Pancreas (tissue), 10 donors: ENCODE measurements around the gene VAMP3. TPM values are rescaled to one million over a fixed set of nuclear protein-coding genes. Genes with fewer than 3 reads are reported as not detected.

Experiments
- ATAC-seq, 4 donors: fragments of 200-7000 bp; cut with Tn5 transposase; one replicate each; pipeline versions ENCODE4 v1.8.0 to v1.9.1; 2020; ENCODE audit warnings: mild to moderate bottlenecking in 4 of 4, moderate library complexity in 4 of 4
- DNase-seq, 6 donors: peaks; one replicate each; pipeline ENCODE4 v3.0.0-alpha.2; 2020
- FAIRE-seq: peaks from 2 replicates; lab custom pipeline; 2012; peaks lifted over from hg19 to GRCh38; lab: Jason Lieb, UNC
- H3K27ac ChIP-seq, 4 donors: fragments of 200-600 bp; sonication (generic); 1 replicate in 3 of 4; 2 replicates in 1 of 4; pipeline versions ENCODE4 v1.5.0 to v1.8.0; 2020
- H3K27me3 ChIP-seq, 4 donors: fragments of 200-600 bp; one replicate each; pipeline ENCODE4 v1.8.0; 2021
- H3K36me3 ChIP-seq, 3 donors: fragments of 200-600 bp; sonication (generic) in 1 of 3; one replicate each; pipeline versions ENCODE4 v1.5.0 to v1.8.0; 2020 to 2021
- H3K4me1 ChIP-seq, 3 donors: fragments of 200-600 bp; one replicate each; pipeline ENCODE4 v1.8.0; 2021
- H3K4me3 ChIP-seq, 4 donors: fragments of 200-600 bp; sonication (generic) in 2 of 4; one replicate each; pipeline versions ENCODE4 v1.5.0 to v1.8.0; 2020 to 2021
- H3K9me3 ChIP-seq, 4 donors: fragments of 200-600 bp; one replicate each; pipeline ENCODE4 v1.8.0; 2021
- WGBS, 2 donors: extraction: QIAGEN DNeasy Blood & Tissue Kit; methylation state at CpG; one replicate each; pipeline ENCODE4 v1.1.7; 2013; 5-methylcytosine and 5-hydroxymethylcytosine counted together
- intact Hi-C, 3 donors: fragments of 100-400 bp; cut with DNase I; formaldehyde crosslinking; loops; one replicate each; pipeline versions ENCODE4 v1.11.1 to v1.14.2; 2022
- polyA plus RNA-seq, 2 donors: library from polyadenylated mRNA; stranded (reverse); fragments of 200-250 nt; gene quantifications; one replicate each; pipeline ENCODE4 v1.2.3, GENCODE V29; 2013
- total RNA-seq, 6 donors: library from RNA; stranded (reverse); fragmentation: NEBNext Ultra II Directional in 4 of 6; extraction: Animal tissue kit (Norgen Biotek cat#: 25700) in 4 of 6; gene quantifications; one replicate each; pipeline versions ENCODE4 v1.2.1 to v1.2.4, GENCODE V29; 2021 to 2023
- TF ChIP-seq, protein P1 (sequence below), 4 donors: fragments of 200-600 bp; sonication (generic) in 3 of 4; IDR thresholded peaks; one replicate each; pipeline versions ENCODE4 v1.5.0 to v1.8.0; 2021; ENCODE audit warnings: antibody characterized with exemption in 4 of 4
- donor health status: healthy with polysubstance abuse.
- donor health status: DM: no; HTN: no; CAD: no; lungs with moderate emphysema.
- donor health status: DM: no; HTN: no; CAD: no.
- donor health status: control.
- donor health status: control.
- donor health status: Bipolar disorder and iron deficiency.
- donor health status: DM: yes; HTN: yes; CAD: no.
- donor health status: DM: no; HTN: no; CAD: no.
- donor health status: DM: no; HTN: no; CAD: no.
- donor health status: DM: yes; HTN: yes; CAD: no.

VAMP3 gene
- total and polyA plus RNA-seq, 8 donors: 11.7 to 39.1 (median 22.0) TPM

DNA sequence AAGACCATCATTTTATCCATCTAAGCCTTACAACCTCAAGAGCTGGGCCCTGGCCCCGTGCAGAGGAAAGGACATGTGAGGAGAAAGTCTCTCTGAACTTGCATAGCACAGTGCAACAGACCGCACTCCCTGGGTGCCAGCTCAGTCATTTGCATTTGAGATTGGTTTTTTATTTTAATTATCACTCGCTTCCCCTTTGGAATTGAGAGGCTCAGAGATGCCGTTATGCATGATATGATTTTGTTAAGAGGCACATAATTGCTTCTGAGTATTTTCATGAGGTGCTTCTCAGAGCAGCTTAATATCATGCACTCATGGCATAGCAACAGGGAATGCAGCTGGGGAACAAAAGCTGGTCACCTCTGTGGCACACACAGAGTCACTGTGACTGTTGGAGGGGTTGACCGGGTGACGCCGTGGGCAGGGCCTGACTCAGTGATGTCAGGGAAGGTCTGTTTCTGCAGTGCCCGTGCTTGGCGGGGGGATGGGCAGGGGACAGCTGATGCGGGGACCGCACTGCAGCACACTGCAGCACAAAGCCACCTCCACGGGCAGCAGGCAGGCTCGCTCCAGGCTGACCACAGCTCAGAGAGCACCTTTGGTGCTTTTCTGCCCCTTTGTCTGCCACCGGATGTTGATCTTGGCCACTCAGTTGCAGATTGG, 43.2 kb upstream of the VAMP3 start:
- H3K27me3 ChIP-seq: no peaks in the 10 kb centered on the region
- H3K27ac ChIP-seq: no peak overlapping the region
- no peak for FAIRE-seq
- no peaks in the 10 kb centered on the region for H3K36me3 ChIP-seq
- ATAC-seq: no peak
- TF ChIP-seq, protein P1, sequence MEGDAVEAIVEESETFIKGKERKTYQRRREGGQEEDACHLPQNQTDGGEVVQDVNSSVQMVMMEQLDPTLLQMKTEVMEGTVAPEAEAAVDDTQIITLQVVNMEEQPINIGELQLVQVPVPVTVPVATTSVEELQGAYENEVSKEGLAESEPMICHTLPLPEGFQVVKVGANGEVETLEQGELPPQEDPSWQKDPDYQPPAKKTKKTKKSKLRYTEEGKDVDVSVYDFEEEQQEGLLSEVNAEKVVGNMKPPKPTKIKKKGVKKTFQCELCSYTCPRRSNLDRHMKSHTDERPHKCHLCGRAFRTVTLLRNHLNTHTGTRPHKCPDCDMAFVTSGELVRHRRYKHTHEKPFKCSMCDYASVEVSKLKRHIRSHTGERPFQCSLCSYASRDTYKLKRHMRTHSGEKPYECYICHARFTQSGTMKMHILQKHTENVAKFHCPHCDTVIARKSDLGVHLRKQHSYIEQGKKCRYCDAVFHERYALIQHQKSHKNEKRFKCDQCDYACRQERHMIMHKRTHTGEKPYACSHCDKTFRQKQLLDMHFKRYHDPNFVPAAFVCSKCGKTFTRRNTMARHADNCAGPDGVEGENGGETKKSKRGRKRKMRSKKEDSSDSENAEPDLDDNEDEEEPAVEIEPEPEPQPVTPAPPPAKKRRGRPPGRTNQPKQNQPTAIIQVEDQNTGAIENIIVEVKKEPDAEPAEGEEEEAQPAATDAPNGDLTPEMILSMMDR (IDR thresholded peaks at IDR 0.05): no peak
- no peak for DNase-seq
- intact Hi-C loops: no loop called here
- WGBS, 2 donors: 72 to 80% methylated on average over 14 of the region's 14 CpGs
- no peaks in the 10 kb centered on the region for H3K4me1 ChIP-seq
- H3K4me3 ChIP-seq: no peak overlapping the region
- H3K9me3 ChIP-seq: no peaks in the 10 kb centered on the region

DNA sequence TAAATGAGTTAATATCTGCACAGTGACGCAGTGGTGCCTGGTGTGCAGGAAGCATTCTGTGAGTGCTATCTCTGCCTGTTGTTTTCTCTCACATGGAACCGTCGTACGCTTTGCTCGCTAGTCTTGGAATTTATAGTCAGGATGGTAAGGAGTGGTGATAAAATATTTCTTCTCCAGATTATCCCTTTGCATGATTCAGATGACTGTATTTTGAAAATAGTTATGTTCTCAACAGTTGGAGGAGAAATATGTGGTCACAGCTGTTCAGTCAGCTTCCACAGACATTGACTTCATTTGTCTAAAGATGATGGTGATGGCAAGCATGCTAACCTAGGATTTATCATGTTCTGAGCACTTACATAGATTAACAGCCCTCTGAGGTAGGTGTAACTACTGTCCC, 41.3 kb upstream of the VAMP3 start:
- no peak overlapping the region for H3K27ac ChIP-seq
- H3K36me3 ChIP-seq: no peaks in the 10 kb centered on the region
- DNase-seq: no peak
- TF ChIP-seq, protein P1 (IDR thresholded peaks at IDR 0.05): no peak
- no peak for FAIRE-seq
- H3K9me3 ChIP-seq: no peaks in the 10 kb centered on the region
- H3K27me3 ChIP-seq: no peaks in the 10 kb centered on the region
- no peak overlapping the region for H3K4me3 ChIP-seq
- no peak for ATAC-seq
- WGBS, 2 donors: 92 to 94% methylated on average over 5 of the region's 5 CpGs
- intact Hi-C loops: no loop called here
- no peaks in the 10 kb centered on the region for H3K4me1 ChIP-seq

DNA sequence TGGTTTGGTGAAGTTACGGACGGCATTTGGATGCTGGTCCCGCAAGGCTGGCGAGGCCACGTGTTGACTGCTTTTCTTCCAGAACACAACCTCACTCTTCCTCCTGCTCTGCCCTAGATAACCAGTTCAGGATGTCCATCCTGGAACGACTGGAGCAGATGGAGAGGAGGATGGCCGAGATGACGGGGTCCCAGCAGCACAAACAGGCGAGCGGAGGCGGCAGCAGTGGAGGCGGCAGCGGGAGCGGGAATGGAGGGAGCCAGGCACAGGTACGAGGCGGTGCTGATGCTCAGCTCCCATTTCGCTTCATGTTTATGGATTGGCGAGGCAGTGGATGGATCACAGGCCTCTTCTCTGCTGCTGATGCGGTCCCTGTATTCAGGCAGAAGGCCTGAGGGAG, 38.8 kb upstream of the VAMP3 start:
- Histone ChIP-seq H3K9me3 (no peaks in the 10 kb centered on the region), H3K36me3 (peaks cover 0 to 2% (median 0%) of the 10 kb centered on the region in 3 donors), H3K27ac (no peak overlapping the region), H3K27me3 (no peaks in the 10 kb centered on the region), H3K4me3 (no peak overlapping the region), H3K4me1 (no peaks in the 10 kb centered on the region)
- TF ChIP-seq, protein P1 (IDR thresholded peaks at IDR 0.05): no peak
- FAIRE-seq (no peak), ATAC-seq (no peak), DNase-seq (no peak)
- WGBS, 2 donors: 81 to 86% methylated on average over 19 of the region's 19 CpGs
- intact Hi-C loops: no loop called here

DNA sequence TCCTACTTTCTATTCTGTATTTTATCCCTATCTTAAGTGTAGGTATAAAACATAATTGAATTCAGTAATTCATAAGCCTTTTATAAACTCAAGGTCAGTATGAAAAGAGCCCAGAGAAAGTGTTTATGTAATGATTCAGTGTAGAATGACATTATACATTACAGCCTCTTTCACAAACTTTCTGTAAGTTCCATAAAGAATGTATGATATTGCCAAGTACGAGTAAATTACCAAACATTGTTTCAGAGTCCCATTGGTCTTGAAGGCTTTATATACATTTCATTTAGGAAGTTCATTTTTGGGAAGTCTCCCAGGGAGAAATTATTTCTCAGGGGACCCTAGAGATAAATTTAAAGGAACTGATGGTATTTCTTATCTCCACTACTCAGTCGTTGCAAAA, 37.8 kb upstream of the VAMP3 start:
- intact Hi-C loops: no loop called here
- Histone ChIP-seq H3K27me3 (no peaks in the 10 kb centered on the region), H3K4me3 (no peak overlapping the region), H3K4me1 (no peaks in the 10 kb centered on the region), H3K27ac (no peak overlapping the region), H3K36me3 (peaks cover 0 to 3% (median 0%) of the 10 kb centered on the region in 3 donors), H3K9me3 (no peaks in the 10 kb centered on the region)
- 78 to 82% methylated on average over 2 of the region's 2 CpGs for WGBS, 2 donors
- no peak for FAIRE-seq
- TF ChIP-seq, protein P1 (IDR thresholded peaks at IDR 0.05): no peak
- DNase-seq: no peak
- ATAC-seq: no peak

DNA sequence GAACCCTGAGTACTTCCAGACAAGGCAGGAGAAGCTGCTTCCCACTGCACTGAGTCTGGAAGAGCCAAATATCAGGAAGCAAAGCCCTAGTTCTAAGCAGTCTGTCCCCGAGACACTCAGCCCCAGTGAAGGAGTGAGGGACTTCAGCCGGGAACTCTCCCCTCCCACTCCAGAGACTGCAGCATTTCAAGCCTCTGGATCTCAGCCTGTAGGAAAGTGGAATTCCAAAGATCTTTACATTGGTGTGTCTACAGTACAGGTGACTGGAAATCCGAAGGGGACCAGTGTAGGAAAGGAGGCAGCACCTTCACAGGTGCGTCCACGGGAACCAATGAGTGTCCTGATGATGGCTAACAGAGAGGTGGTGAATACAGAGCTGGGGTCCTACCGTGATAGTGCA, 33.1 kb upstream of the VAMP3 start:
- Histone ChIP-seq H3K4me3 (no peak overlapping the region), H3K36me3 (peaks cover 0 to 3% (median 0%) of the 10 kb centered on the region in 3 donors), H3K27ac (no peak overlapping the region), H3K9me3 (no peaks in the 10 kb centered on the region), H3K4me1 (no peaks in the 10 kb centered on the region), H3K27me3 (no peaks in the 10 kb centered on the region)
- 78 to 80% methylated on average over 6 of the region's 6 CpGs for WGBS, 2 donors
- DNase-seq: no peak
- FAIRE-seq: no peak
- TF ChIP-seq, protein P1 (IDR thresholded peaks at IDR 0.05): no peak
- ATAC-seq: no peak
- intact Hi-C loops: no loop called here
